Endodermal cell (in vitro differentiated cells): ENCODE data around the gene CEP85L. TPM values are rescaled to one million over a fixed set of nuclear protein-coding genes. Genes with fewer than 3 reads are reported as not detected.

Experiments
- DNase-seq: peaks from one replicate; pipeline ENCODE4 v3.0.0-alpha.2; 2017
- H3K27ac ChIP-seq: 2 replicates; pipeline ENCODE4 v1.5.1; 2013; ENCODE audit warnings: mild to moderate bottlenecking, low read depth, low read length, moderate library complexity
- H3K27me3 ChIP-seq: 2 replicates; pipeline ENCODE4 v1.6.1; 2013; ENCODE audit warnings: mild to moderate bottlenecking, low read length, moderate library complexity; ENCODE audit not compliant: insufficient read depth, control insufficient read depth, poor library complexity, severe bottlenecking
- H3K36me3 ChIP-seq: 2 replicates; pipeline ENCODE4 v1.7.0; 2013; ENCODE audit warnings: mild to moderate bottlenecking, low read length, moderate library complexity; ENCODE audit not compliant: control insufficient read depth, insufficient read depth
- H3K4me1 ChIP-seq: one replicate; pipeline ENCODE4 v1.7.0; 2013; ENCODE audit warnings: low read length; ENCODE audit not compliant: control insufficient read depth, insufficient read depth
- H3K4me3 ChIP-seq: 2 replicates; pipeline ENCODE4 v1.5.1; 2013; ENCODE audit warnings: mild to moderate bottlenecking, low read length, moderate library complexity
- H3K9ac ChIP-seq: 2 replicates; pipeline ENCODE4 v1.6.1; 2013; ENCODE audit warnings: mild to moderate bottlenecking, low read length, moderate library complexity; ENCODE audit not compliant: poor library complexity, severe bottlenecking; ENCODE audit errors: extremely low read depth
- H3K9me3 ChIP-seq: 2 replicates; pipeline ENCODE4 v1.6.1; 2013; ENCODE audit warnings: mild to moderate bottlenecking, low read length, moderate library complexity; ENCODE audit not compliant: control insufficient read depth
- H3K27ac Mint-ChIP-seq: 2 replicates; pipeline ENCODE4 v1.8.0; 2020; ENCODE audit warnings: mixed read lengths
- H3K27me3 Mint-ChIP-seq: 2 replicates; pipeline ENCODE4 v1.8.0; 2021; ENCODE audit warnings: mild to moderate bottlenecking, mixed read lengths; ENCODE audit not compliant: insufficient read depth
- H3K36me3 Mint-ChIP-seq: 2 replicates; pipeline ENCODE4 v1.8.0; 2020; ENCODE audit warnings: low read depth, mixed read lengths
- H3K4me1 Mint-ChIP-seq: 2 replicates; pipeline ENCODE4 v1.8.0; 2020; ENCODE audit warnings: mixed read lengths
- H3K4me3 Mint-ChIP-seq: 2 replicates; pipeline ENCODE4 v1.8.0; 2020; ENCODE audit warnings: mild to moderate bottlenecking, moderate library complexity, mixed read lengths
- H3K9me3 Mint-ChIP-seq: 2 replicates; pipeline ENCODE4 v1.8.0; 2020; ENCODE audit warnings: mild to moderate bottlenecking, mixed read lengths
- CTCF ChIP-seq: fragments of 200-600 bp; sonication (generic); conservative IDR thresholded peaks from 2 replicates; pipeline ENCODE4 v1.5.0; 2021; ENCODE audit warnings: antibody characterized with exemption, mild to moderate bottlenecking
- WGBS, 2 experiments: methylation state at CpG; one replicate each; pipeline versions ENCODE4 v1.1.5 to v1.1.7; 2013; ENCODE audit warnings: missing lambda C conversion rate in 2 of 2, mixed read lengths in 1 of 2; ENCODE audit not compliant: insufficient coverage in 1 of 2, insufficient read length in 1 of 2; 5-methylcytosine and 5-hydroxymethylcytosine counted together
- total RNA-seq, 2 donors: library from RNA; stranded (reverse); fragmentation: NEBNext Ultra II Directional in 1 of 2; extraction: Animal tissue kit (Norgen Biotek cat#: 25700) in 1 of 2; gene quantifications; 2 replicates in 1 of 2; 3 replicates in 1 of 2; pipeline ENCODE4 v1.2.1, GENCODE V29; 2021

Gene CEP85L
- total RNA-seq, 2 donors from 2014 or later, result 6.7 to 10.2 TPM

GRCh38 chr6:118625833-118626232, 25.6 kb downstream of the CEP85L start:
- Mint-ChIP-seq H3K4me1 (no peaks in the 10 kb centered on the region), H3K27ac (no peak overlapping the region), H3K4me3 (no peak overlapping the region), H3K36me3 (peaks cover 5% of the 10 kb centered on the region), H3K27me3 (no peaks in the 10 kb centered on the region), H3K9me3 (peaks cover 15% of the 10 kb centered on the region)
- TF ChIP-seq CTCF, result no peak
- H3K9me3 ChIP-seq, result peaks cover 20% of the 10 kb centered on the region
- H3K4me1 ChIP-seq, result no peaks in the 10 kb centered on the region
- DNase-seq, result no peak
- no peak overlapping the region for H3K4me3 ChIP-seq
- H3K27me3 ChIP-seq, result no peaks in the 10 kb centered on the region
- H3K36me3 ChIP-seq, result no peaks in the 10 kb centered on the region
- 92 to 100% methylated on average over 1 to 4 of the region's 4 CpGs for WGBS, 2 experiments
- H3K9ac ChIP-seq, result no peak overlapping the region
- no peak overlapping the region for H3K27ac ChIP-seq

GRCh38 chr6:118621799-118622470, 29.5 kb downstream of the CEP85L start:
- Histone ChIP-seq H3K27ac (no peak overlapping the region), H3K4me1 (no peaks in the 10 kb centered on the region), H3K9ac (no peak overlapping the region), H3K9me3 (peaks cover 15% of the 10 kb centered on the region), H3K27me3 (no peaks in the 10 kb centered on the region), H3K4me3 (no peak overlapping the region), H3K36me3 (no peaks in the 10 kb centered on the region)
- Mint-ChIP-seq H3K36me3 (peaks cover 5% of the 10 kb centered on the region), H3K4me3 (no peak overlapping the region), H3K27ac (no peak overlapping the region), H3K4me1 (peaks cover 12% of the 10 kb centered on the region), H3K9me3 (peaks cover 15% of the 10 kb centered on the region), H3K27me3 (no peaks in the 10 kb centered on the region)
- no peak for TF ChIP-seq CTCF
- DNase-seq, result no peak
- WGBS, 2 experiments, result 90 to 95% methylated on average over 2 to 7 of the region's 7 CpGs

- Mint-ChIP-seq H3K27me3 (no peaks in the 10 kb centered on the region), H3K27ac (no peak overlapping the region), H3K4me1 (peaks cover 12% of the 10 kb centered on the region), H3K4me3 (no peak overlapping the region), H3K36me3 (no peaks in the 10 kb centered on the region), H3K9me3 (peaks cover 4% of the 10 kb centered on the region)
- H3K27ac ChIP-seq, result no peak overlapping the region
- no peaks in the 10 kb centered on the region for H3K27me3 ChIP-seq
- no peak for TF ChIP-seq CTCF
- no peak overlapping the region for H3K9ac ChIP-seq
- no peaks in the 10 kb centered on the region for H3K4me1 ChIP-seq
- 92 to 93% methylated on average over 3 to 4 of the region's 4 CpGs for WGBS, 2 experiments
- H3K4me3 ChIP-seq, result no peak overlapping the region
- no peaks in the 10 kb centered on the region for H3K36me3 ChIP-seq
- DNase-seq, result no peak
- H3K9me3 ChIP-seq, result no peaks in the 10 kb centered on the region
Observed at GRCh38 chr6:118620202-118620601, 31.2 kb downstream of the CEP85L start.
